Measurements from ENCODE around the gene CHD6. TPM values are rescaled to one million over a fixed set of nuclear protein-coding genes. Genes with fewer than 3 reads are reported as not detected.
A peak's percentile ranks its signal among the peaks of the same experiment; 100 is the strongest.

Gene CHD6
- total and polyA plus RNA-seq, 2 of the 13 experiments (the other 11 are each of a cell fraction or from before 2014, with no cell fraction given): 14.4 to 52.0 TPM

- ATAC-seq (no peak), DNase-seq (ENCODE audit: low spot score) (no peak), FAIRE-seq (no peak)
- no peak overlapping the region for H2AFZ ChIP-seq (ENCODE audit: low read length)
- ChIA-PET POLR2A (no interaction called here), CTCF (ENCODE audit: low intra/inter-chr PET ratio, low total read pairs) (no interaction called here)
- no peak overlapping the region for H3K9ac ChIP-seq (ENCODE audit: insufficient read depth, low read depth, low read length)
- no peaks in the 10 kb centered on the region; a peak in 1 of 5 replicates for H3K27me3 ChIP-seq (ENCODE audit: control insufficient read depth in 1 of 2, insufficient read depth in 2 of 2, low read length in 2 of 2)
- in situ Hi-C loops (cut with HindIII; ENCODE audit: extremely low pct_ligation_motif_present, low pct_unique_long_range_greater_than_20kb): no loop called here
- H3K4me2 ChIP-seq (ENCODE audit: low read depth, low read length): no peak overlapping the region
- no peaks in the 10 kb centered on the region for H4K20me1 ChIP-seq (ENCODE audit: insufficient read depth, low read length)
- BruUV-seq (replicated peaks): no TSS peak
- H3K36me3 ChIP-seq (replicated peaks in 1 of 2; ENCODE audit: control insufficient read depth in 1 of 2, insufficient read depth in 2 of 2, low read length in 2 of 2): no peaks in the 10 kb centered on the region
- no peak overlapping the region for H3K4me3 ChIP-seq (replicated peaks in 1 of 3; ENCODE audit: insufficient read depth in 1 of 3, low read depth in 2 of 3, low read length in 3 of 3)
- no peak for TF ChIP-seq SATB2 (CRISPR knock-in tag; IDR thresholded peaks at IDR 0.05)
- peak; percentile 69 for TF ChIP-seq CREB1 (IDR thresholded peaks at IDR 0.05)
- TF ChIP-seq CREB1 (CRISPR knock-in tag; IDR thresholded peaks at IDR 0.05): no peak
- peak; percentile 74 for TF ChIP-seq ATF7 (IDR thresholded peaks at IDR 0.05)
- TF ChIP-seq ATF7 (CRISPR knock-in tag; IDR thresholded peaks at IDR 0.05): no peak
- no peaks in the 10 kb centered on the region for H3K9me3 ChIP-seq (ENCODE audit: low read length)
- peaks cover 9% of the 10 kb centered on the region for H3K4me1 ChIP-seq (ENCODE audit: insufficient read depth, low read length)
- no peak overlapping the region for H3K27ac ChIP-seq (ENCODE audit: extremely low read length, insufficient read depth, low read length)
- intact Hi-C loops (cut with micrococcal nuclease; ENCODE audit: unreplicated experiment): no loop called here
- H3K79me2 ChIP-seq (ENCODE audit: insufficient read depth, low read length): peaks cover under 1% of the 10 kb centered on the region
Measured at GRCh38 chr20:41622584-41622983, 4.4 kb upstream of the CHD6 start.

GRCh38 chr20:41621971-41622370 is 3.8 kb upstream of the CHD6 start:
- BruUV-seq (replicated peaks): no TSS peak
- no peak overlapping the region for H3K4me2 ChIP-seq (ENCODE audit: low read depth, low read length)
- no peak for FAIRE-seq
- no peaks in the 10 kb centered on the region for H3K9me3 ChIP-seq (ENCODE audit: low read length)
- peaks cover 11% of the 10 kb centered on the region for H3K4me1 ChIP-seq (ENCODE audit: insufficient read depth, low read length)
- ATAC-seq: no peak
- H3K9ac ChIP-seq (ENCODE audit: insufficient read depth, low read depth, low read length): no peak overlapping the region
- no peak for DNase-seq (ENCODE audit: low spot score)
- CTCF ChIA-PET (ENCODE audit: low intra/inter-chr PET ratio, low total read pairs): no interaction called here
- intact Hi-C loops (cut with micrococcal nuclease; ENCODE audit: unreplicated experiment): no loop called here
- H3K27ac ChIP-seq (ENCODE audit: extremely low read length, insufficient read depth, low read length): no peak overlapping the region
- no peaks in the 10 kb centered on the region; a peak in 1 of 5 replicates for H3K27me3 ChIP-seq (ENCODE audit: control insufficient read depth in 1 of 2, insufficient read depth in 2 of 2, low read length in 2 of 2)
- 3% methylated on average over 2 of the region's 2 CpGs for WGBS (ENCODE audit: low lambda C conversion rate)
- no peak overlapping the region for H2AFZ ChIP-seq (ENCODE audit: low read length)
- H3K79me2 ChIP-seq (ENCODE audit: insufficient read depth, low read length): peaks cover 7% of the 10 kb centered on the region
- in situ Hi-C loops (cut with HindIII; ENCODE audit: extremely low pct_ligation_motif_present, low pct_unique_long_range_greater_than_20kb): no loop called here
- H3K36me3 ChIP-seq (replicated peaks in 1 of 2; ENCODE audit: control insufficient read depth in 1 of 2, insufficient read depth in 2 of 2, low read length in 2 of 2): no peaks in the 10 kb centered on the region
- POLR2A ChIA-PET: no interaction called here
- peaks cover 3% of the 10 kb centered on the region for H4K20me1 ChIP-seq (ENCODE audit: insufficient read depth, low read length)
- H3K4me3 ChIP-seq (replicated peaks in 1 of 3; ENCODE audit: insufficient read depth in 1 of 3, low read depth in 2 of 3, low read length in 3 of 3): no peak overlapping the region
- TF ChIP-seq GRHL1 (CRISPR knock-in tag; conservative IDR thresholded peaks at IDR 0.05) (no peak), ZNF704 (CRISPR knock-in tag; IDR thresholded peaks at IDR 0.05; ENCODE audit: borderline replicate concordance) (no peak), ATF4 (CRISPR knock-in tag; IDR thresholded peaks at IDR 0.05) (no peak)

Data from HepG2 (cell line).